Measurements from ENCODE around the gene EAF1.

GRCh38 chr3:15427182-15427880 lies at the start of gene EAF1, which contains the start of gene METTL6:
- TF ChIP-seq CTCF (tag by site-specific recombination; IDR thresholded peaks at IDR 0.05), result peak; percentile 49; the same call in 1 of the 2 replicates
- peak; percentile 84 for TF ChIP-seq YY1 (tag by site-specific recombination; IDR thresholded peaks at IDR 0.05)
- TF ChIP-seq ZNF140 (tag by site-specific recombination; IDR thresholded peaks at IDR 0.05), result no peak
- TF ChIP-seq PRDM10 (tag by site-specific recombination; IDR thresholded peaks at IDR 0.05), result peak; percentile 25; the same call in 1 of the 2 replicates
- TF ChIP-seq ZNF416 (tag by site-specific recombination; IDR thresholded peaks at IDR 0.05), result no peak
- TF ChIP-seq ZSCAN4 (tag by site-specific recombination; IDR thresholded peaks at IDR 0.05), result no peak
- no peak for TF ChIP-seq REPIN1 (tag by site-specific recombination; IDR thresholded peaks at IDR 0.05; ENCODE audit: low read depth)
- no peak for TF ChIP-seq TCF7L2 (IDR thresholded peaks at IDR 0.05; ENCODE audit: borderline replicate concordance, low read depth, low read length)
- peak; percentile 70; the same call in 1 of the 2 replicates for TF ChIP-seq REST (tag by site-specific recombination; IDR thresholded peaks at IDR 0.05)
- no peak for TF ChIP-seq MYNN (tag by site-specific recombination; IDR thresholded peaks at IDR 0.05; ENCODE audit: borderline replicate concordance)
- TF ChIP-seq PBX3 (CRISPR knock-in tag; IDR thresholded peaks at IDR 0.05), result no peak
- TF ChIP-seq ZNF18 (tag by site-specific recombination; IDR thresholded peaks at IDR 0.05), result no peak
- no peak for TF ChIP-seq ZNF350 (tag by site-specific recombination; IDR thresholded peaks at IDR 0.05)
